Esophagus (tissue), 2 donors: ENCODE results near the gene ZNF700. TPM values are rescaled to one million over a fixed set of nuclear protein-coding genes. Genes with fewer than 3 reads are reported as not detected.
"Not testable (repeated sequence)": the region's sequence is repeated elsewhere in the genome, so short reads cannot be mapped to it uniquely, and the experiment has no call there.

ENCODE experiments used
- H3K27ac ChIP-seq, 2 donors: one replicate each; pipeline ENCODE4 v1.5.1; 2013; ENCODE audit warnings: low read depth in 2 of 2, mild to moderate bottlenecking in 2 of 2, inconsistent platforms in 1 of 2, low read length in 1 of 2, moderate library complexity in 1 of 2
- H3K27me3 ChIP-seq, 2 donors: one replicate each; pipeline ENCODE4 v1.6.1; 2013; ENCODE audit warnings: low read length in 2 of 2, control low read depth in 1 of 2, mild to moderate bottlenecking in 1 of 2; ENCODE audit not compliant: insufficient read depth in 2 of 2, control insufficient read depth in 1 of 2
- H3K36me3 ChIP-seq, 2 donors: one replicate each; pipeline ENCODE4 v1.6.1; 2013; ENCODE audit warnings: low read length in 1 of 2; ENCODE audit not compliant: control insufficient read depth in 2 of 2, insufficient read depth in 2 of 2
- H3K4me1 ChIP-seq, 2 donors: one replicate each; pipeline ENCODE4 v1.6.1; 2013; ENCODE audit warnings: low read length in 1 of 2; ENCODE audit not compliant: control insufficient read depth in 2 of 2, insufficient read depth in 2 of 2
- H3K4me3 ChIP-seq, 2 donors: one replicate each; pipeline ENCODE4 v1.5.1; 2013; ENCODE audit warnings: low read length in 2 of 2, mild to moderate bottlenecking in 2 of 2, low read depth in 1 of 2, moderate library complexity in 1 of 2
- H3K9me3 ChIP-seq, 2 donors: one replicate each; pipeline ENCODE4 v1.6.1; 2013; ENCODE audit warnings: mild to moderate bottlenecking in 2 of 2, low read depth in 1 of 2, low read length in 1 of 2, moderate library complexity in 1 of 2; ENCODE audit not compliant: control insufficient read depth in 2 of 2, insufficient read depth in 1 of 2
- WGBS, 2 donors: extraction: QIAGEN DNeasy Blood & Tissue Kit; methylation state at CpG; one replicate each; pipeline ENCODE4 v1.1.7; 2013; 5-methylcytosine and 5-hydroxymethylcytosine counted together
- polyA plus RNA-seq, 2 donors: library from polyadenylated mRNA; stranded (reverse); fragments of 200-250 nt; gene quantifications; one replicate each; pipeline ENCODE4 v1.2.3, GENCODE V29; 2013
- donor health status: healthy with polysubstance abuse.
- donor health status: Bipolar disorder and iron deficiency.

ZNF700 gene
- polyA plus RNA-seq, 2 donors, result 6.4 to 16.9 TPM

DNA sequence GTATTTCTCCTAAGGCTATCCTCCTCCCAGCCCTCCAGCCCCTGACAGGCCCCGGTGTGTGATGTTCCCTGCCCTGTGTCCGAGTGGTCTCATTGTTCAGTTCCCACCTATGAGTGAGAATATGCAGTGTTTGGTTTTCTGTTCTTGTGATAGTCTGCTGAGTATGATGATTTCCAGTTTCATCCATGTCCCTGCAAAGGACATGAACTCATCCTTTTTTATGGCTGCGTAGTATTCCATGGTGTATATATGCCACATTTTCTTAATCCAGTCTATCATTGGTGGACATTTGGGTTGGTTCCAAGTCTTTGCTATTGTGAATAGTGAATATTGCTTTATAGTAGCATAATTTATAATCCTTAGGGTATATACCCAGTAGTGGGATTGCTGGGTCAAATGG is 10.9 kb downstream of the ZNF700 start:
- WGBS, 2 donors, result 98 to 99% methylated on average over 3 of the region's 3 CpGs
- H3K9me3 ChIP-seq, result peaks cover 0 to 11% of the 10 kb centered on the region in 2 donors
- H3K27ac ChIP-seq, H3K36me3 ChIP-seq, H3K4me1 ChIP-seq, H3K4me3 ChIP-seq, H3K27me3 ChIP-seq: not testable (repeated sequence)

DNA sequence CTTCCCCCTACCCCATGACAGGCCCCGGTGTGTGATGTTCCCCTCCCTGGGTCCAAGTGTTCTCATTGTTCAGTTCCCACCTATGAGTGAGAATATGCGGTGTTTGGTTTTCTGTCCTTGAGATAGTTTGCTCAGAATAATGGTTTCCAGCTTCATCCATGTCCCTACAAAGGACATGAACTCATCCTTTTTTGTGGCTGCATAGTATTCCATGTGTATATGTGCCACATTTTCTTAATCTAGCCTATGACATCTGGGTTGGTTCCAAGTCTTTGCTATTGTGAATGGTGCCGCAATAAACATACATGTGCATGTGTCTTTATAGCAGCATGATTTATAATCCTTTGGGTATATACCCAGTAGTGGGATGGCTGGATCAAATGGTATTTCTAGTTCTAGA is 13.5 kb downstream of the ZNF700 start:
- H3K4me1 ChIP-seq, H3K4me3 ChIP-seq, H3K27ac ChIP-seq, H3K27me3 ChIP-seq, H3K36me3 ChIP-seq: not testable (repeated sequence)
- H3K9me3 ChIP-seq, result peaks cover 7 to 23% of the 10 kb centered on the region in 2 donors
- 96% methylated on average over 3 of the region's 3 CpGs for WGBS, 2 donors

DNA sequence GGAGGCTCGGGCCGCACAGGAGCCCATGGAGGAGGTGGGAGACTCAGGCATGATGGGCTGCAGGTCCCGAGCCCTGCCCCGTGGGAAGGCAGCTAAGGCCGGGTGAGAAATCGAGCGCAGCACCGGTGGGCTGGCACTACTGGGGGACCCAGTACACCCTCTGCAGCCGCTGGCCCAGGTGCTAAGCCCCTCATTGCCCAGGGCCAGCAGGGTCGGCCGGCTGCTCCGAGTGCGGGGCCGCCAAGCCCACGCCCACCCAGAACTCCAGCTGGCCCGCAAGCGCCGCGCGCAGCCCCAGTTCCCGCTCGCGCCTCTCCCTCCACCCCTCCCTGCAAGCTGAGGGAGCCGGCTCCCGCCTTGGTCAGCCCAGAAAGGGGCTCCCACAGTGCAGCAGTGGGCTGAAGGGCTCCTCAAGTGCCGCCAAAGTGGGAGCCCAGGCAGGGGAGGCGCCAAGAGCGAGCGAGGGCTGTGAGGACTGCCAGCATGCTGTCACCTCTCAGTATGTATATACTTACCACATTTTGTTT is 16.5 kb downstream of the ZNF700 start:
- 95 to 98% methylated on average over 27 to 29 of the region's 29 CpGs for WGBS, 2 donors
- peaks cover 29 to 43% of the 10 kb centered on the region in 2 donors for H3K9me3 ChIP-seq
- H3K4me1 ChIP-seq, H3K27ac ChIP-seq, H3K4me3 ChIP-seq, H3K27me3 ChIP-seq: not testable (repeated sequence)
- peaks cover 9 to 10% of the 10 kb centered on the region in 2 donors for H3K36me3 ChIP-seq

DNA sequence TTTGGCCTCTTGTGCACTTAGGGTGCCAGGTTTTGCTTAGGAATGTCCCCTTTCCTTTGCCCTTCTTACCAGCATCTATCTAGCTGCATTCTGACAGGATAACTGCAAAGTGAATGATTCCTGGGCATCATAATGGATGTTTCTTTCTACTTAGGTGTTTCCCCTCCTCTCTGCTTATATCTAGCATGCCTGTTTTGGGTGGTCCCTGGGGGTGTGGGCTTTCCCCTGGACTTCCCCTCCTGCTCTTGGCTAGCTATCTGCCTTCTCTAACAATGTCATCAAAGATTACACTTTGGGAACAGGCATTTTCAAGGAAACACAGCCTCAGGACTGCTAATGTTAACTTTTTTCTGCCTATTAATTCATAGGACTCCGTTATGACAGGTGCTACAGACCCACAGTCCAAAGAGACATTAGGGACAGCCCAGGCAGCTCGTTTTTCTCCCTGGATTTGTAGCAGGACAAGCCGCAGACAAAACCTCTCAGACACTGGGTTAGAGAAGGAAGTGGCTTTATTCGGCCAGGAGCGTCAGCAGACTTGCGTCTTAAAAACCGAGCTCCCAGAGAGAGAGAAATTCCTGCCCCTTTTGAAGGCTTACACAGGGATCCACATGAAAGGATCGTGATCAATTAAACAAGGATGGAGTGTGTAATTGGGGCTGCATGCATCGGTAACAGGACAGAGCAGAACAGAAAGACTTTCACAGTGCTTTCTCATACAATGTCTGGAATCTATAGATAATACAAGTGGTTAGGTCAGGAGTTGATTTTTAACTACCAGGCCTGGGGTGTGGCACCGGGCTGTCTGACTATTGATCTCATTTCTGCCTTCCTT is 17.3 kb downstream of the ZNF700 start:
- Histone ChIP-seq H3K27ac (no peak overlapping the region), H3K4me3 (no peak overlapping the region), H3K36me3 (peaks cover 9 to 13% of the 10 kb centered on the region in 2 donors), H3K27me3 (no peaks in the 10 kb centered on the region), H3K9me3 (peaks cover 31 to 47% of the 10 kb centered on the region in 2 donors), H3K4me1 (no peaks in the 10 kb centered on the region)
- WGBS, 2 donors, result 96 to 97% methylated on average over 10 of the region's 10 CpGs

DNA sequence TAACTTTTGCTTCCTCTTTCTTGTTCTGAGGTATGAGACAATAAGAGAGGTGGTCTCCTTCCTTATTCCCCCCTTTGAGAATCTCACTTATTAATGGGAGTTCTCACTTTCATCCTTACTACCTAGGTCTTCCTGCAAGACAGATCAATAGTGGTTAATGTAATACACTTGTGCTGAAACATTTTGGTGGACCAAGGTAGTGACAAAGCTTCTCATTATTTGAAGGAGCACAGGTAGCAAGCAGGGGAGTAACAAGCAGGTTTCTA is 17.9 kb downstream of the ZNF700 start:
- H3K4me1 ChIP-seq, result no peaks in the 10 kb centered on the region
- no peak overlapping the region for H3K27ac ChIP-seq
- peaks cover 31 to 50% of the 10 kb centered on the region in 2 donors for H3K9me3 ChIP-seq
- H3K36me3 ChIP-seq, result peaks cover 12 to 16% of the 10 kb centered on the region in 2 donors
- no peaks in the 10 kb centered on the region for H3K27me3 ChIP-seq
- no peak overlapping the region for H3K4me3 ChIP-seq

DNA sequence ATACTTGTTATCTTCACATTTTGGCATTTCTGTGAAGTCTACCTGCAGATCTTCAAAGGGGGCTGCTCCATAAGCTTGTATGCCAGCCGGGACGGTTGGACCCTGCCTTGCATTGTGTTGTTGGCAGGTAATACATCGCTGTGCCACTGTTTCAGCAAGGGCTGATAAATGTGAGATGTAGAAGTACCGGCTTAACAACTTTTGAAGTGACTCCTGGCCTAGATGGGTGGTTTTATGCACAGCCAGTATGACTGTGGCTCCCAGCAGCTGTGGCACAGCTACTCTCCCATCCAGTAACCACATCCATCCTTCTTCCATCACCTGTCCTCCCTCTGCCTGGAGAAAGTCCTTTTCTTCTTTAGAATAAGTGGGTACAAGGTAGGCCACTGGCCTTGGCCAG is 19.7 kb downstream of the ZNF700 start:
- Histone ChIP-seq H3K4me3 (no peak overlapping the region), H3K27ac (no peak overlapping the region), H3K36me3 (peaks cover 24 to 26% of the 10 kb centered on the region in 2 donors), H3K4me1 (no peaks in the 10 kb centered on the region), H3K27me3 (no peaks in the 10 kb centered on the region), H3K9me3 (peaks cover 38 to 55% of the 10 kb centered on the region in 2 donors)
- WGBS, 2 donors, result 95 to 97% methylated on average over 4 of the region's 4 CpGs

DNA sequence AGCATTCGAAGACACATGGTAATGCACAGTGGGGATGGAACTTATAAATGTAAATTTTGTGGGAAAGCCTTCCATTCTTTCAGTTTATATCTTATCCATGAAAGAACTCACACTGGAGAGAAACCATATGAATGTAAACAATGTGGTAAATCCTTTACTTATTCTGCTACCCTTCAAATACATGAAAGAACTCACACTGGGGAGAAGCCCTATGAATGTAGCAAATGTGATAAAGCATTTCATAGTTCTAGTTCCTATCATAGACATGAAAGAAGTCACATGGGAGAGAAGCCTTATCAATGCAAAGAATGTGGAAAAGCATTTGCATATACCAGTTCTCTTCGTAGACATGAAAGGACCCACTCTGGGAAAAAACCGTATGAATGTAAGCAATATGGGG is 23.7 kb downstream of the ZNF700 start:
- H3K27ac ChIP-seq, result no peak overlapping the region
- H3K36me3 ChIP-seq, result peaks cover 20 to 26% of the 10 kb centered on the region in 2 donors
- H3K9me3 ChIP-seq, result peaks cover 33 to 62% of the 10 kb centered on the region in 2 donors
- H3K4me3 ChIP-seq, result no peak overlapping the region
- 97% methylated on average over 3 of the region's 3 CpGs for WGBS, 2 donors
- H3K4me1 ChIP-seq, result no peaks in the 10 kb centered on the region
- no peaks in the 10 kb centered on the region for H3K27me3 ChIP-seq

DNA sequence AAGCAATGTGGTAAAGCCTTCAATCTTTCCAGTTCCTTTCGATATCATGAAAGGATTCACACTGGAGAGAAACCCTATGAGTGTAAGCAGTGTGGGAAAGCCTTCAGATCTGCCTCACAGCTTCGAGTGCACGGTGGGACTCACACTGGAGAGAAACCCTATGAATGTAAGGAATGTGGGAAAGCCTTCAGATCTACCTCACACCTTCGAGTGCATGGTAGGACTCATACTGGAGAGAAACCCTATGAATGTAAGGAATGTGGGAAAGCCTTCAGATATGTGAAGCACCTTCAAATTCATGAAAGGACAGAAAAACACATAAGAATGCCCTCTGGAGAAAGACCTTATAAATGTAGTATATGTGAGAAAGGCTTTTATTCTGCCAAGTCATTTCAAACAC is 24.3 kb downstream of the ZNF700 start:
- 96 to 97% methylated on average over 4 of the region's 4 CpGs for WGBS, 2 donors
- no peak overlapping the region for H3K4me3 ChIP-seq
- peaks cover 28 to 58% of the 10 kb centered on the region in 2 donors for H3K9me3 ChIP-seq
- no peaks in the 10 kb centered on the region for H3K27me3 ChIP-seq
- H3K27ac ChIP-seq, result no peak overlapping the region
- peaks cover 20 to 23% of the 10 kb centered on the region in 2 donors for H3K36me3 ChIP-seq
- H3K4me1 ChIP-seq, result no peaks in the 10 kb centered on the region

DNA sequence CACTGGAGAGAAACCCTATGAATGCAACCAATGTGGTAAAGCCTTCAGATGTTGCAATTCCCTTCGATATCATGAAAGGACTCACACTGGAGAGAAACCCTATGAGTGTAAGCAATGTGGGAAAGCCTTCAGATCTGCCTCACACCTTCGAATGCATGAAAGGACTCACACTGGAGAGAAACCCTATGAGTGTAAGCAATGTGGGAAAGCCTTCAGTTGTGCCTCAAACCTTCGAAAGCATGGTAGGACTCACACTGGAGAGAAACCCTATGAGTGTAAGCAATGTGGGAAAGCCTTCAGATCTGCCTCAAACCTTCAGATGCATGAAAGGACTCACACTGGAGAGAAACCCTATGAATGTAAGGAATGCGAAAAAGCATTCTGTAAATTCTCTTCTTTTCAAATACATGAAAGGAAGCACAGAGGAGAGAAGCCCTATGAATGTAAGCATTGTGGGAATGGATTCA is 24.7 kb downstream of the ZNF700 start:
- Histone ChIP-seq H3K36me3 (peaks cover 20% of the 10 kb centered on the region in 2 donors), H3K9me3 (peaks cover 31 to 57% of the 10 kb centered on the region in 2 donors)
- WGBS, 2 donors, result 98 to 100% methylated on average over 4 of the region's 4 CpGs
- not testable (repeated sequence) for H3K27me3 ChIP-seq, H3K4me3 ChIP-seq, H3K27ac ChIP-seq, H3K4me1 ChIP-seq

DNA sequence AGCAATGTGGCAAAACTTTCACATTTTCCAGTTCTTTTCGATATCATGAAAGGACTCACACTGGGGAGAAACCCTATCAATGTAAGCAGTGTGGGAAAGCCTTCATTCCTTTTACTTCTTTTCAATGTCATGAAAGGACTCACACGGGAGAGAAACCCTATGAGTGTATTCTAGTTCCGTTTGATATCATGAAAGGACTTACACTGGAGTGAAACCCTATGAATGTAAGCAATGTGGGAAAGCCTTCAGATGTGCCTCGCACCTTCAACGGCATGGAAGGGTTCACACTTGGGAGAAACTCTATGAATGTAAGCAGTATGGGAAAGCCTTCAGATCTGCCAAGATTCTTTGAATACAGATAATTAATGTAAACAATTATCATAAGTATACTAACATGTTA is 25.4 kb downstream of the ZNF700 start:
- H3K4me1 ChIP-seq, result no peaks in the 10 kb centered on the region
- H3K4me3 ChIP-seq, result no peak overlapping the region
- 98% methylated on average over 5 of the region's 5 CpGs for WGBS, 2 donors
- H3K27ac ChIP-seq, result no peak overlapping the region
- no peaks in the 10 kb centered on the region for H3K27me3 ChIP-seq
- H3K36me3 ChIP-seq, result peaks cover 17% of the 10 kb centered on the region in 2 donors
- H3K9me3 ChIP-seq, result peaks cover 26 to 54% of the 10 kb centered on the region in 2 donors
